ENCODE data around the gene BAK1.
"Not testable (repeated sequence)": the region's sequence is repeated elsewhere in the genome, so short reads cannot be mapped to it uniquely, and the experiment has no call there.

The BAK1 gene

GRCh38 chr6:33607784-33608161 is 27.7 kb upstream of the BAK1 start:
- DNase-seq: no peak

DNA sequence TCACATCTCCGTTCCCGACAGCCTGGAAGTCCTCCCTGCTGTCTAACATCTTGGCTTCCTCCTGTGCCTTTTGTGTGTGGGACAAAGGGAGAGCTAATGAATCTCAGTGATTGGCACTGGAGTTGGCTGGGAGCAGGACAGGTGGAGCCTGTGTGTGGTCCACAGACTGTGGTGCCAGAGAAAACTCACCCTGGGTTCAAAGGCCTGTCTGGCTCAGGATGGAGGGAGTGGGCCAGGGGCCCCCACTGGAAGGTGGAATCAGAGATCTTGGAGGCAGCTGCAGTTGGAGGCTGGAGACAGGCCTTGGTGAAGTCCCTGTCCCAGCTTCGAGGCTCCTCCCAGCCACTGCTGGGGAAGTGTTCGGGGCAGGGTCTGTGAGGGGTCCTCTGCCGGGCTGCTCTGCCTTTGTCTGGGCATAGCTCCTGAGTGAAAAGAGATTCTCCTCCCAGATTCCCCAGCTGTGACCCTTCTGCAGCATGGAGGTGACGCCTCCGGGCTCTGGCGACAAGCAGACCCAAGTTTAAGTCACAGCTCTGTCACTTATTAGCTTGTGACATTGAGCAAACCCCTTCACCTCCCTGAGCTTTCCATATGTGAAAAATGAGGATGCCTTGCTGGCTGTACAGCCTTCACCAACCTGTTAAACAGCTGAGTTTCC is 27.2 kb upstream of the BAK1 start:
- DNase-seq: no peak

DNA sequence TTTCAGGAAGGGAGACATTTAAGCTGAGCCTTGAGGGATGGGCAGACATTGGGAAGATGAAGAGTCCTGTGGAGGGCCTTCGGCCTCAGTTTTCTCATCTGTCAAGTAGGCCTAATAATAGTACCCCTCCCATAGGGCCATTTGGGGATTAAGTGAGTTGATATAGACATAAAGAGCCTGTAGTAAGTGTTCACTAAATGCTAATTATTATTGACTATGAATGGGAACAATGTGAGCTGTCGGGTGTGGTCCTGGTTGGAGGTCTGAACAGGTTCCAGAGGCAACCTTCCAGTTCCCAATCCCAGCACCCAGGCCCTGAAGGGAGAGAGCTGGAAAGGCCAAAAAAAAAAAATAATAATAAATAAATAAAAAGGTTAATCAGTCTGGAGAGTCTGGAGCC is 26.6 kb upstream of the BAK1 start:
- DNase-seq: no peak

DNA sequence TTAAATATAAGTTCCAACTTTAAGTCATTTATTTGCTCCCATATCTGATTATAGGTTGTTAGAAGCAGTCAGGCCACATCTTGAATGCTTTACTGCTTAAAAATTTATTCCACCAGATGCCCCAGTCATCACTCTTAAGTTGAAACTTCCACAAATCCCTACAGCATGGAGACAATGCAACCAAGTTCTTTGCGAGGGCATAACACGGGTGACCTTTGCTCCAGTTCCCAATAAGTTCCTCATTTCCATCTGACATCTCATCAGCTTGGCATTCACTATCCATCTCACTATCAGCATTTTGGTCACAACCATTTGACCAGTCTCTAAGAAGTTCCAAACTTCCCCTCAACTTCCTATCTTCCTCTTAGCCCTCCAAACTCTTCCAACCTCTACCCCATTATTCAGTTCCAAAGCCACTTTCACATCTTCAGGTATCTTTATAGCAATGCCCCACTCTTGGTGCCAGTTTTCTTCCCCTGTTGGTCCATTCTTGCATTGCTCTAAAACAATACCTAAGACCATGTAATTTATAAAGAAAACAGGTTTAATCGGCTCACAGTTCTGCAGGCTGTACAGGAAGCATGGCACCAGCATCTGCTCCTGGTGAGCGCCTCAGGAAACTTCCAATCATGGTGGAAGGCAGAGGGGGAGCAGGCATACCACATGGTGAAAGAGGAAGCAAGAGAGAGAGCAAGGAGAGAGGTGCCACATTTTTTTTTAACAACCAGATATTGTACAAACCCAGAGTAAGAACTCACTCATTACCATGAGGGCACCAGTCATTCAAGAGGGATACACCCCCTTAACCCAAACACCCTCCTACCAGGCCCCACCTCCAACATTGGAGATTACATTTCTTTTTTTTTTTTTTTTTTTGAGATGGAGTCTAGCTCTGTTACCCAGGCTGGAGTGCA is 25.1 kb upstream of the BAK1 start:
- no peak for DNase-seq

GRCh38 chr6:33602180-33602579 is 22.1 kb upstream of the BAK1 start:
- no peak for DNase-seq

DNA sequence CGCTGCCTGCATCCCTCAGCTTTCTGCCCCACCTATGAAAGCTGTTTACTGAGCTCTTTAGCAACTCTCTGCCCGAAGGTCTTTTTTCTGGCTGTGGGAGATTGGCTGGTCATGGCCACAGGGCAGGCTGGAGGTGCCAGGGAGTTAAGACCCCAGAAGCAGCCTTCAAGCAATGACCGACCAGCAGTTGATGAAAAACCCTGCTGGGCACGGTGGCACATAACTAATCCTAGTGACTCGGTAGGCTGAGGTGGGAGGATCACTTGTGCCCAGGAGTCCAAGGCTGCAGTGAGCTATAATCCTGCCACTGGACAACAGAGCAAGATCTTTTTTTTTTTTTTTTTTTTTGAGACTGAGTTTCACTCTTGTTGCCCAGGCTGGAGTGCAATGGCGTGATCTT is 20.7 kb upstream of the BAK1 start:
- DNase-seq: no peak

GRCh38 chr6:33599413-33599938 is 19.4 kb upstream of the BAK1 start:
- no peak for DNase-seq

DNA sequence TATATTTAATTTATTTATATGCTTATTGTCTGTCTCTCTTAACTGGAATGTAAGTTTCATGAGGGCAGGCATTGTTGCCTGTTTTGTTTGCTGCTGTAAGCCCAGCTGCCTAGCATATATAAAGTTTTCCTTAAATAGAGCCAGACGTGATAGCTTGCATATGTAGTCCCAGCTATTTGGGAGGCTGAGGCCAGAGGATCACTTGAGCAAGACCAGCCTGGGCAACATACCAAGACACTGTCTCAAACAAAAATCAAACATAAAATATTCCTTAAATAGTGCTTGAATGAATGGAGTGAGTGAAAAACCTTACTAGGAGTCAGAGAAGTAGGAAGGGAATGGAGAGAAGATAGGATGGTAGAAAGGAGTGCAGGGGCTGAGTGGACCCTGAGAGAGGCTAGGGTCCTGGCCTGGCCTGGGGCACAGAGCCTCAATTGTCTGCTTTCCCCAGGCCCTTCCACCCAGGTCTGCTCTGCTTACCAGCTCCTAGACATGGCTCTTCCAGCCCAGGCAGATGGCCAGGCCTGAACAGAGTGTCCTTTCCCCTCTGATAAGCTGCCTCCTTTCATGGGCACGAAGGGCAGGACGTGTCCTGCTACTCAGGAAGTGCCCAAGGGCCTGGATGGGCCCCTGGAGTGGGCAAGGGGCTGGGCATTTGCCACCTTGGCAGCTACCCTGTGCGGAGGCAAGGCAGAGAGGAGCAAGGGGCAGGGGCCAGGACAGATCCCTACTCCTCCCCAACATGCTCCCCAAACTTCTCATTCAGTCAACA is 17.7 kb upstream of the BAK1 start:
- DNase-seq: no peak

GRCh38 chr6:33596894-33597293 is 16.8 kb upstream of the BAK1 start:
- DNase-seq: not testable (repeated sequence)

DNA sequence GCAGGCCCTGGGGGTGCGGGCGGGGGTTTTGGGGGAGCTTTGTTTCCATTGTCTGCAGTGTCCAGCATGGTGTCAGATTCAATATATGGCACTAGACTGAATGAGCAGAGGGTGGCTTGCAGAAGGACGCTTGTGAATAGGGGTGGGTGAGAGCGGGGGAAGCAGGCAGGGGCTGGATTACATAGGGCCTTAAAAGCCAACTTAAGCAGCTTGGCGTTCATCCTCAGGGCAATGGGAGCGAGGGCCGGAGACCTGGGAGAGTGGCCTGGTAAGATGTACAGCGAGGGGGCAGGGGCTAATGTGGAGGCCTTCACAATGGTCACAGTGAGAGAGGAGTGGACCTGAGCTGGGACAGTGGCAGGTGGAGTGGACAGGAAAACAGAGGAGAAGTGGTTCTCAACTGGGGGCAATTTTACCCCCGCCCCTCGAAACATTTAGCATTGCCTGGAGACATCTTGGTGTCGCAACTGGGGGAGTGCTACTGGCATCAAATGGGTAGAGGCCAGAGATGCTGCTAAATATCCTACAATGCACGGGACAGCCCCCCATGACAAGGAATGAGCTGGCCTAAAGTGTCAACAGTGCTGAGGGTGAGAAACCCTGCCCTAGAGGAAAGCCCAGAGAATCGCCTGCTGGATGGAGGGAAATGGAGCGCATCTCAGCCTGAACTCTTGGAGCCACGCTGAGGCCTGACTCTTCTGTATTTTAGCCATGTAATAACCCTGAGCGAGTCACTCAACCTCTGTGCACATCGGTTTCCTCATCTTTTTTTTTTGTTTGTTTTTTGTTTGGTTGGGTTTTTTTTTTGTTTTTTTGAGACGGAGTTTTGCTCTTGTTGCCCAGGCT is 15.1 kb upstream of the BAK1 start:
- no peak for DNase-seq

GRCh38 chr6:33593414-33593727 is 13.3 kb upstream of the BAK1 start:
- no peak for DNase-seq

DNA sequence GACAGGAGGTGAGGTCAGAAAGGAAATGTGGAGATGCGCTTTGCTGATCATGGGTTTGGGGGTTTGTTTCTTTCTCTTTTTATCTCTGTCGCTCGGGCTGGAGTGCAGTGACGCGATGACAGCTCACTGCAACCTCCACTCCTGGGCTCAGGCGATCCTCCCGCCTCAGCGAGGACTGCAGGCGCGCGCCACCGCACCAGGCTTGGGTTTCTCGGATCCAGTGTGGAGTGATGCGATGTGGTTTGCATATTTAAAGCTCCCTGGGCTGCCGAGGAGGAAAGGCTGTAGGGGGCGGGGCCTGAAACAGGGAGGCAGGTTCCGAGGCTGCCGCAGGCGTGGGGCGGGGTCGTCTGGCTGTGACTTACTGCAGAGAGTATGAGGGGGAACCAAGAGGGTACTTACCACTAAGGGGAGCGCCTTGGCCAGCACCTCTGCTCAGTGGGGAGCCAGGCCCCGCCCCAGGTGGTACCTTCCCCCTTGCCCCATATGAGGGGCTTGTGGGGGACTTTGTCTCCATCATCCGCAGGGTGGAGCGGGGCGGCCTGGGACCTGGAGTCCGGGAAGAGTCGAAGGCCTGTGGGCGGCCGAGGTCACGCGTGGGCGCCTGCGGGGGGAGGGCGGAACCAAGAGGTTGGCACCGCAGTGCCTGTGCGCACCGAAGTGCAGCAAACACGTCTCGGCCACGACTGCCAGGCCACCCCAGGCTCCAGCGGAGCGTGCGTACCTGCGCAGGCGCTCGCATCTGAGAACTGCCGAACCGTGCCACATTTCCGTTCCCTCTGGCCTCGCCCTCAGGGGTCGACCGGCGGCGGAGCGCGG is 12.7 kb upstream of the BAK1 start:
- no peak for DNase-seq

GRCh38 chr6:33592280-33592594 is 12.2 kb upstream of the BAK1 start:
- no peak for DNase-seq

DNA sequence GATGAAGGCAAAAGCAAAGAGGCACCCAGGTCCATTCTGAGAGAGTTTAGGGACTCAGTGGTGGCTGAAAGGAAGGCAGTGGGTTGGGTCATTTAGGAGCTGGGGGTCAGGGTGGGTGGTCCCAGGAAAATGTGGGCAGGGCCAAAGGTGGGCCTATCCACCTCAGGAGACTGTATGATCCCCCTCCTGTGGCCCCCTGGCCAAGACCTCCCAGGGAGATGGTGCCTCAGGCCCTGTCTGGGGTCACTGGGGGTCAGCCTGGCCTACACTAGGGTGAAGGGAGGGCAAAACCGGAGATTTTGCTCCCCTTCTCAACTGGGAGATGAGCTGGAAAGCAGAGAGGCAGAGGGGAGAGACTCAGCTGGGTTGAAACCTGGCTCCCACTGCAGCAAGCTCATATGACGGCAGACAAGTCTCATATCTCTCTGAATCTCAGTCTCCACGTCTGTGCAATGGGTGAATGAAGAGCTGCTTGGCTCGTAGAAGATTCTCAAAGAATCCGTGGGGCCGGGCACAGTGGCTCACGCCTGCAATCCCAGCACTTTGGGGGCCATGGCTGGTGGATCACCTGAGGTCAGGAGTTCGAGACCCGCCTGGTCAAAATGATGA is 11.5 kb upstream of the BAK1 start:
- no peak for DNase-seq

- no peak for DNase-seq
Measured at GRCh38 chr6:33590531-33591198, 10.6 kb upstream of the BAK1 start.

DNA sequence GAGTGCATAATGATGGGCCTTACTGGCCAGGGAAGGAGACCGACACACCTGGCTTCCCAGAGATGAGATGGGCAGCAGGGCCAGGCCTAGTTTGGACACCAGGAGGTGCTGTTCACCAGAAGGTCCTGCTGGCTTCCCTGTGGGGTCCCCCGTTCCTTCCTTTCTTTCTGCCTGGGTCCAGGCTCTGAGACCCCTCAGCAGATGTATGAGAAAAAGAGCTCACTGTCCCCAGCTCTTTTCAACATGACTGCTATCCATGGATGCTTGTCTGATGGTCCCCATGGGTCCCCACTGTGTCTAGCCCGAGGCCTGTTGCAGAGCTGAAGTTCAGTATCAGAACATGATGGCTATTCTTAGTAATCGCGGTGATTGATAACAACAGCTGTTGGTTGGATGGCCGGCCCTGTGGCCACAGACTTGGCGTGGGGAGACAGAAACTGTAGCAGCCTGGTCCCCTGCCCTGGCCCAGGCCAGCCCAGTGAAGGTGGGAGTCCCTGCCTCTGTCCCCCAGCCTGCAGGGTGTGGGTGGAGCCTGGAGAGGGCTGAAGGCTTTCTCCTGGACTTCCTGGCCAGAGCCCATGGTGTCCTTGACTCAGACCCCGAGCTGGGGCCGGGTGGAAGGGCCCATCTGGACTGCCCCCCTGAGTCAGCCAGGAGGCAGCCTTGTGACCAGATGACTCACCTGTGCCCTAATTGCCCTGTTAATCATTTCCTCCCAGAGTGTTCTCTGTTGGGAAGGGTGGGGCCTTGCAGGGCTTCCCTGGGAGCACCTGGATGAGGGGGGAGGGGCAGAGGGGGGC is 9.9 kb upstream of the BAK1 start:
- peak; percentile 79 for DNase-seq

GRCh38 chr6:33589392-33589730 is 9.3 kb upstream of the BAK1 start:
- DNase-seq: no peak

GRCh38 chr6:33588894-33589293 is 8.8 kb upstream of the BAK1 start:
- no peak for DNase-seq

DNA sequence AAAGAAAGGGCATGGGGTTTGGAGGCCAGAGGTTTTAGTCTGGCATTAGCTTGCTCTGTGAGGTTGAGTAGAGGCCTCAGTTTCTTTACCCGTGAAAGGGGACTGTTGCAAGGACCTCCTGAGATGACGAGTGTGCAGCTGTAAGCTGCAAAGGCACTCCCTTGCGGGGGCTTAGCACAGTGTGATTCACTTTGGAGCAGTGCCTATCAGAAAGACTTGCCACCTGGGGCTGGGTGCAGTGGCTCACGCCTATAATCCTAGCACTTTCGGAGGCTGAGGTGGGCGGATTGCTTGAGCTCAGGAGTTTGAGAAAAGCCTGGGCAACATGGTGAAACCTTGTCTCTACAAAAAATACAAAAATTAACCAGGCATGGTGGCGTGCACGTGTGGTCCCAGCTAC is 7.5 kb upstream of the BAK1 start:
- no peak for DNase-seq

DNA sequence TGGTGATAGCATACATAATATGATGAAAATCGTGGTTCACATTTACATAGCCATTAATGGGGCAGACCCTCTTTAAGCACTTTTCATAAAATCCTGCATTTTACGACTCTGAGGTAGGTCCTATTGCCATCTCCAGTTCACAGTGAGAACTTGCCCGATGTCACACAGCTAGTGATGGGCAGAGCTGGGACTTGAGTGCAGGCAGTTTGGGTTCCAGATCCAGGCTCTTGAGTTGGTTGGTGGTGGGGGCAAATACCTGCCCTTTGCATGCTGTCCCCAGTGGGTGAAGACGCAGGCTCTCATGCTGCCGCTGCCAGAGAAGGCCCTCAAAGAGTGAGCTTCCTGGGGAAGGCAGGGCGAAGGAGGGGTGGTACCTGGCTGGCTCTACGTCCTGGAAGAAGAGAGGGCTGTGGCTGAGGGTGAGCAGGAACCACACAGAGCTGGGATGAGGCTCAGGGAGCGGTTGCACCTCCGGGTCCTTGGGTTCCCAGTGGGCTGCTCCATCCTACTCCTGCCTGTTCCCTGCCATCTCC is 6.1 kb upstream of the BAK1 start:
- DNase-seq: no peak
